Measurements from ENCODE around the gene PDS5B.

DNA sequence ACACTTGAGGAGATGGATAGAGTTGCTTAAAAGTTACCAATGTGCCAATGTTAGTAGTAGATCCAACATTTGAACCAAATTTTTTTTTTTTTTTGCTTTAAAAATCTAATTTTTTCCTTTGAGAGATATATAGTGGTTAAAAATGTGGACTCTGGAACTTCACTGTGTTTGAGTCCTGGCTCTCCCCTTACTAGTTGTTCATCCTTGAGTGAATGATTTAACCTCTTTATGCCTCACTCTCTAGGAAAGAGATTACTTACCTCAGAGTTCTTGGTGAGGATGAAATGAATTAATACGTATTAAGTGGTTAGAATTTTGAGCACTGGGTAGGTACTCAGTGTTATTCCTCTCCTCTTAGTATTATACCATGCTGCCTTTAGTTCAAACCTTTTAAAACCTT, 24.3 kb downstream of the PDS5B start:
- no peak for TF ChIP-seq POLR2A (IDR thresholded peaks at IDR 0.05)
- TF ChIP-seq, protein P1, sequence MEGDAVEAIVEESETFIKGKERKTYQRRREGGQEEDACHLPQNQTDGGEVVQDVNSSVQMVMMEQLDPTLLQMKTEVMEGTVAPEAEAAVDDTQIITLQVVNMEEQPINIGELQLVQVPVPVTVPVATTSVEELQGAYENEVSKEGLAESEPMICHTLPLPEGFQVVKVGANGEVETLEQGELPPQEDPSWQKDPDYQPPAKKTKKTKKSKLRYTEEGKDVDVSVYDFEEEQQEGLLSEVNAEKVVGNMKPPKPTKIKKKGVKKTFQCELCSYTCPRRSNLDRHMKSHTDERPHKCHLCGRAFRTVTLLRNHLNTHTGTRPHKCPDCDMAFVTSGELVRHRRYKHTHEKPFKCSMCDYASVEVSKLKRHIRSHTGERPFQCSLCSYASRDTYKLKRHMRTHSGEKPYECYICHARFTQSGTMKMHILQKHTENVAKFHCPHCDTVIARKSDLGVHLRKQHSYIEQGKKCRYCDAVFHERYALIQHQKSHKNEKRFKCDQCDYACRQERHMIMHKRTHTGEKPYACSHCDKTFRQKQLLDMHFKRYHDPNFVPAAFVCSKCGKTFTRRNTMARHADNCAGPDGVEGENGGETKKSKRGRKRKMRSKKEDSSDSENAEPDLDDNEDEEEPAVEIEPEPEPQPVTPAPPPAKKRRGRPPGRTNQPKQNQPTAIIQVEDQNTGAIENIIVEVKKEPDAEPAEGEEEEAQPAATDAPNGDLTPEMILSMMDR (IDR thresholded peaks at IDR 0.05), result no peak
- no peak for TF ChIP-seq POLR2AphosphoS5 (IDR thresholded peaks at IDR 0.05)
